OCI-LY3 (cell line): ENCODE results near the gene RNF44.

Experiments
- H2AFZ ChIP-seq: fragments of 200-600, 300-600 bp; shearing (Covaris generic); 2 replicates; pipeline ENCODE4 v1.6.0; 2014; ENCODE audit warnings: antibody characterized with exemption, low read depth, low read length
- H3K27ac ChIP-seq: fragments of 200-600, 300-600 bp; sonication (generic); 2 replicates; pipeline ENCODE4 v1.5.1; 2014; ENCODE audit warnings: mild to moderate bottlenecking, low read length, moderate library complexity, mixed read lengths
- H3K27me3 ChIP-seq: fragments of 200-600, 300-600 bp; sonication (generic); 2 replicates; pipeline ENCODE4 v1.6.1; 2014; ENCODE audit warnings: low read depth, low read length, mixed read lengths
- H3K36me3 ChIP-seq: fragments of 200-600, 300-600 bp; sonication (generic); replicated peaks from 2 replicates; pipeline ENCODE3; 2014; ENCODE audit warnings: low read depth, low read length, mixed read lengths
- H3K4me1 ChIP-seq: fragments of 300-600, 200-600 bp; sonication (generic); 2 replicates; pipeline ENCODE4 v1.6.1; 2014; ENCODE audit warnings: low read length, mixed read lengths
- H3K4me2 ChIP-seq: fragments of 200-600, 300-600 bp; sonication (generic); 2 replicates; pipeline ENCODE4 v1.6.1; 2014; ENCODE audit warnings: low read length, mixed read lengths
- H3K4me3 ChIP-seq: fragments of 300-600, 200-600 bp; sonication (generic); 2 replicates; pipeline ENCODE4 v1.5.1; 2014; ENCODE audit warnings: antibody characterized with exemption, mild to moderate bottlenecking, low read length, moderate library complexity
- H3K79me2 ChIP-seq: fragments of 300-600, 200-600 bp; shearing (Covaris generic); 2 replicates; pipeline ENCODE4 v1.6.1; 2014; ENCODE audit warnings: mild to moderate bottlenecking, low read length, mixed read lengths
- H3K9ac ChIP-seq: fragments of 300-600, 200-600 bp; shearing (Covaris generic); 2 replicates; pipeline ENCODE4 v1.6.0; 2014; ENCODE audit warnings: mild to moderate bottlenecking, low read length, moderate library complexity
- H3K9me3 ChIP-seq: fragments of 200-600, 300-600 bp; shearing (Covaris generic); 2 replicates; pipeline ENCODE4 v1.6.1; 2014; ENCODE audit warnings: low read length, mixed read lengths; ENCODE audit not compliant: insufficient read depth
- H4K20me1 ChIP-seq: fragments of 200-600, 300-600 bp; sonication (generic); 2 replicates; pipeline ENCODE4 v1.6.1; 2016; ENCODE audit warnings: low read length, mixed read lengths; ENCODE audit not compliant: insufficient read depth
- EZH2phosphoT487 ChIP-seq: fragments of 200-600 bp; shearing (Covaris generic); IDR thresholded peaks from 2 replicates; pipeline ENCODE4 v1.6.1; 2018; ENCODE audit warnings: antibody characterized with exemption, mixed run types, low read depth
- TF ChIP-seq, protein P1 (sequence below): fragments of 200-600, 300-600 bp; sonication (generic); IDR thresholded peaks from 2 replicates; pipeline ENCODE4 v1.5.1; 2014; ENCODE audit warnings: antibody characterized with exemption, low read length, low read depth

The RNF44 gene

DNA sequence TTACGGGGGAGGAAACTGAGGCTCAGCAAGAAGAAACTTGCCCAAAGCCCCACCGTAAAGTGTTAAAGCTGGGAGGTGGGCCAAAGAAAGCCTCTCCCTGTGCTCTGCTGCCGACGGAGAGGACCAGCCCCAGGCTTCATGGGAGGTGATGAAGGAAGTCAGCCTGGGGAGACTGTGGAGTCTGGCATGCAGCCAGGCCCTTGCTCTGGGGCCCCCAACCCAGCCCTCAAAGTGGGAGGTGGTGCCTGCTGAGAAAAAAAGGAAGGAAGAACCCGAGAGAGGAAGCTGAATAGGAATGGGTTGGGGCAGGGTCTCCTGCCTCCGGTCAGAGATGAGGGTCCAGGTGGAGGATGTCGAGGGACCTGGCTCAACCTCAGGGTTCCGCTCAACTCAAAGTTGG is 3.8 kb downstream of the RNF44 start:
- Histone ChIP-seq H2AFZ (no peak overlapping the region), H3K4me2 (peak overlapping the region; percentile 90), H3K27me3 (no peaks in the 10 kb centered on the region), H3K9me3 (no peaks in the 10 kb centered on the region), H3K9ac (no peak overlapping the region), H3K36me3 (peaks cover 39% of the 10 kb centered on the region), H3K4me1 (peaks cover 25% of the 10 kb centered on the region), H4K20me1 (peaks cover 37% of the 10 kb centered on the region), H3K27ac (peak overlapping the region; percentile 79; the same call in 1 of the 2 replicates), H3K79me2 (peaks cover 55% of the 10 kb centered on the region), H3K4me3 (no peak overlapping the region)
- TF ChIP-seq EZH2phosphoT487 = no peak
- TF ChIP-seq, protein P1, sequence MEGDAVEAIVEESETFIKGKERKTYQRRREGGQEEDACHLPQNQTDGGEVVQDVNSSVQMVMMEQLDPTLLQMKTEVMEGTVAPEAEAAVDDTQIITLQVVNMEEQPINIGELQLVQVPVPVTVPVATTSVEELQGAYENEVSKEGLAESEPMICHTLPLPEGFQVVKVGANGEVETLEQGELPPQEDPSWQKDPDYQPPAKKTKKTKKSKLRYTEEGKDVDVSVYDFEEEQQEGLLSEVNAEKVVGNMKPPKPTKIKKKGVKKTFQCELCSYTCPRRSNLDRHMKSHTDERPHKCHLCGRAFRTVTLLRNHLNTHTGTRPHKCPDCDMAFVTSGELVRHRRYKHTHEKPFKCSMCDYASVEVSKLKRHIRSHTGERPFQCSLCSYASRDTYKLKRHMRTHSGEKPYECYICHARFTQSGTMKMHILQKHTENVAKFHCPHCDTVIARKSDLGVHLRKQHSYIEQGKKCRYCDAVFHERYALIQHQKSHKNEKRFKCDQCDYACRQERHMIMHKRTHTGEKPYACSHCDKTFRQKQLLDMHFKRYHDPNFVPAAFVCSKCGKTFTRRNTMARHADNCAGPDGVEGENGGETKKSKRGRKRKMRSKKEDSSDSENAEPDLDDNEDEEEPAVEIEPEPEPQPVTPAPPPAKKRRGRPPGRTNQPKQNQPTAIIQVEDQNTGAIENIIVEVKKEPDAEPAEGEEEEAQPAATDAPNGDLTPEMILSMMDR = no peak

DNA sequence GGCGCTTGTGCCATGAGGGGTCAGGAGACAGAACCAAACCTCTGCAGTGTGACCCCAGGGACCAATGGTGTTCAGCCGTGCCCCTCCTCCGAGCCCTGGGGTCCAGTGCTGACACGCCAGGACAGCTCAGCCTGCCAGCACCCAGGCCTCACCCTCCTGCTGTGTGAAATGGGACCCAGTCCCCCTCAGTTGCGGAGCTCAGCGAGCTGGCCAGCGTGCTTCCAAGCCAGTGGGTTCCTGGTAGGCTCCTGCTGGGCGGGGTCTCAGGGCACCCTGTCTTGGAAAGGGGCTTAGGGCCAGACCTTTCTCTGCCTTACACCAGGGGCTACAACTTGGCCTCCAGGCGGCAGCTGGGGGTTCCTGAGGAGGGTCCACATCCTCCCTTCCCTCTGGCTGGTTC is 4.4 kb downstream of the RNF44 start:
- H3K9ac ChIP-seq = no peak overlapping the region
- no peak for TF ChIP-seq EZH2phosphoT487
- TF ChIP-seq, protein P1 = no peak
- H4K20me1 ChIP-seq = peaks cover 37% of the 10 kb centered on the region
- H2AFZ ChIP-seq = no peak overlapping the region
- H3K27me3 ChIP-seq = no peaks in the 10 kb centered on the region
- H3K27ac ChIP-seq = no peak overlapping the region
- peaks cover 55% of the 10 kb centered on the region for H3K79me2 ChIP-seq
- H3K4me2 ChIP-seq = no peak overlapping the region
- peaks cover 23% of the 10 kb centered on the region for H3K4me1 ChIP-seq
- peaks cover 44% of the 10 kb centered on the region for H3K36me3 ChIP-seq
- H3K9me3 ChIP-seq = no peaks in the 10 kb centered on the region
- H3K4me3 ChIP-seq = no peak overlapping the region

DNA sequence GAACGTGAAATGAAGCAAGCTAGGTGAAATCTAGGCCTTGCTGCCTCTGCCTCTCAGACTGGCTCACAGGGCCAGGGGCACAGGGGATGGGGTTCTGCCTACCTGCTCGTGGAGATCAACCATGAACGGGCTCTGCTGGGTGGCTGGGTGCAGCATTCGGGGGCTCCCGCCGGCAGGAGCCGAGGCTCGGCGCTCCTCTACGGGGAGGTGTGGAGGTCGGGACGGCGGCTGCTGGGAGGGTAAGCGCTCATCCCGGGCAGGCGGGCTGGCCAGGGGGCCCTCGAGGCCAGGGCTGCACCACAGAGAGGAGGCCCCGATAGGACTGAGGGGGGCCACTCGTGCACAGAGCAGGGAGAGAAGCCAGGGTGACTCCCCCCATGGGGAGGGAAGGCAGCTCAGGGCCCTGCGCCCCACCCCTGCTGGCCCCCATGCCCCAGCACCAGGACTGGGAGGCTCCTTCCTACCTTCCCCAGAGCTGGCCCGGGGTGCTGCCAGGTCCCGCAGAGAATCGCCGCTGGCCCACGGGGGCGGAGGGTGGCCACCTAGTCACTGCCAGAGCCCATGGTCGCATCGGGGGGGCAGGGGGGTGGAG is 5.2 kb downstream of the RNF44 start:
- peaks cover 23% of the 10 kb centered on the region for H3K4me1 ChIP-seq
- no peak overlapping the region for H3K4me2 ChIP-seq
- no peaks in the 10 kb centered on the region for H3K27me3 ChIP-seq
- no peak overlapping the region for H3K27ac ChIP-seq
- peaks cover 44% of the 10 kb centered on the region for H3K36me3 ChIP-seq
- peaks cover 37% of the 10 kb centered on the region for H4K20me1 ChIP-seq
- no peak overlapping the region for H3K4me3 ChIP-seq
- TF ChIP-seq EZH2phosphoT487 = no peak
- TF ChIP-seq, protein P1 = no peak
- H3K9ac ChIP-seq = no peak overlapping the region
- peaks cover 54% of the 10 kb centered on the region for H3K79me2 ChIP-seq
- H3K9me3 ChIP-seq = no peaks in the 10 kb centered on the region
- no peak overlapping the region for H2AFZ ChIP-seq

DNA sequence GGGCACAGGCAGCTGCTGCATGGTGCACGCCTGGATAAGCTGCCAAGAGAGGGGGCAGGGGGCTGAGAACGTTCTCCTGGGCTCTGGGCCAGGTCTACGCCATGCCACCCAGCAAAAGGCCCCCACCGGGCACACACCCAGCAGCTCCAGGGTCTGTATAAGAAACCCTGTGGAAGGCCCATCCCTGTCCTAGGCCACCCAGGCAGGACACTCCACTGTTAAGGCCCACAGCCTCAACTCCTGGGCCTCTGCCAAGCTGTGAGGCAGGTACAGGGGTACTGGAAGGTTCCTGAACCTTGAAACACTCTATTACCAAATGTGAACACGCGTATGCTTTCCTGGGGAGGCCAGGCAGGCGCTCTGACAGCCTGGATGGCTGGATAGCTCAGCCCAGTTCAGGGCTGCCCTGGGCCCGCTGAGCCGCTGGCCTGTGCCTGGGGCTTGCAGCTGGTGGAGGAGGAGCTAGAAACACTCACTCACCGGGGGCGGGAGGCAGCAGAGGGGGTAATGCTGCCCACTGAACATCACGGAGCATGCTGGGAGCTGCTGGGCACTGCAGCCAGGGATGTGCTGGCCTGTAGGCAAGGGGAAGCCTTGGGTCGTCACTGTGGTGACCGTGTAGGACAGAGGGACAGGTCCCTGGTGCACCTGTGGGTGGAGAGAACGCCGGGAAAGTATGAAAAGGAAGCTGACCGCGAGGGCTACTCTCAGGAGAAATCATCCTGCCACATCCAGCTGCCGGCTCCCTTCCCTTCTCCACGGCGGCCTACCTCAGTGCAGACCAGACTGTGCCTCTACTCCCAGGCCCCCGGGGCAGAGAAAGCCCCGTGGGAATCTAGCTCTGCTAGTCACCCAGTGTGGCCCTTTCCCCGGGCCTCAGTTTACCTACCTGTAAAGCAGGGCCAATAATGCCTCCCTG is 6.0 kb downstream of the RNF44 start:
- H3K4me2 ChIP-seq = no peak overlapping the region
- H3K27me3 ChIP-seq = no peaks in the 10 kb centered on the region
- peaks cover 37% of the 10 kb centered on the region for H4K20me1 ChIP-seq
- no peak for TF ChIP-seq EZH2phosphoT487
- TF ChIP-seq, protein P1 = no peak
- H3K9ac ChIP-seq = no peak overlapping the region
- H3K27ac ChIP-seq = no peak overlapping the region
- peaks cover 23% of the 10 kb centered on the region for H3K4me1 ChIP-seq
- H2AFZ ChIP-seq = no peak overlapping the region
- H3K36me3 ChIP-seq = peaks cover 44% of the 10 kb centered on the region
- no peaks in the 10 kb centered on the region for H3K9me3 ChIP-seq
- peaks cover 47% of the 10 kb centered on the region for H3K79me2 ChIP-seq
- no peak overlapping the region for H3K4me3 ChIP-seq
